DMS79 treated with DMSO at 0.1 percent for 48 hours (cell line): Measurements from ENCODE around the gene COL26A1.
"Not testable (repeated sequence)": the region's sequence is repeated elsewhere in the genome, so short reads cannot be mapped to it uniquely, and the experiment has no call there.

ENCODE experiments used
- DNase-seq: peaks from one replicate; lab custom pipeline; 2025; lab: John Stamatoyannopoulos, UW

Gene COL26A1

DNA sequence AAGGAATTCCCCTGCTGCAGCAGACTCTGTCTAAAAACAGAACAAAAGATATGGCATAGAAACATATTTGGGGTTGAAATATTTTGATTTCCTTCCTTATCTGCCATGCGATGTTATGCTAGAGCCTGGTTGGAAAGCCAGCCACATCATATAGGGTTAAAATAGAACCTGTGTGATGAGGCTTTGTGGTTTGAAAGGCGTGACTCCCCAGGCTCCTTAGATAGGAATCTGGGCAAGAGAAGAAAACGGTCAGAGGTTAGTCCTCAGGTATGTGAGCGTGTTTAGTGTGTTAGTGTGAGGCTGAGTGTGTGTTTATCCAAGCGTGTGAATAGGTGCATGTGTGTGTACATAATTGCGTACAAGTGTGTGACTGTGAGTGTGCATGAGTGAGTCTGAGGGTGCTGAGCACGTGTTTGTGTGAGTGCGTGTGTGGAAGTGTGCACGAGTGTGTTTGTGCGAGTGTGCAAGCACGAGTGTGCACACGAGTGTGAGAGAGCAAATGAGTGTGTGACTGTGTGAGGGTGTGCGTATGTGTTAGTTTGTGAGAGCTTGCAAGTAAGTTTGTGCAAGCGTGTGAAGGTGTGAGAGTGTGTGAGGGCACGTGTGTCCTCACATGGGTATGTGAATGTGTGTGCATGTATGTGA, 79.9 kb downstream of the COL26A1 start:
- DNase-seq = no peak

DNA sequence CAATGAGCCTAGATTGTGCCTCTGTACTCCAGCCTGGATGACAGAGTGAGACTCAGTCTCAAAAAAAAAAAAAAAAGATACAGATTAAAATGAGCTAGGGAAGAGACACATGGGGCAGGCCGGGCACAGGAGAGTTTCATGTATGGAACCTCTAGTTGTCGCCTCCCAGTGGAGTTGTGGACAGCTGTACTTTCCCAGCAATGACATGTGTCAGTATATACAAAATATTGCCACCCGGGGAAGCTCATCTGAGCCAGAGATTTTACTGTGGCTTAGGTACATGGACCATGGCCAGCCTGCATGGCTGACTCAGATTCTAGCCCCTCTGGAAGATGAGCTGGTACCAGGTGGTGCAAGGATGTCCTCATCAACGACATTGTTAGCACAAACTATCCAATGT, 87.4 kb downstream of the COL26A1 start:
- DNase-seq = no peak

DNA sequence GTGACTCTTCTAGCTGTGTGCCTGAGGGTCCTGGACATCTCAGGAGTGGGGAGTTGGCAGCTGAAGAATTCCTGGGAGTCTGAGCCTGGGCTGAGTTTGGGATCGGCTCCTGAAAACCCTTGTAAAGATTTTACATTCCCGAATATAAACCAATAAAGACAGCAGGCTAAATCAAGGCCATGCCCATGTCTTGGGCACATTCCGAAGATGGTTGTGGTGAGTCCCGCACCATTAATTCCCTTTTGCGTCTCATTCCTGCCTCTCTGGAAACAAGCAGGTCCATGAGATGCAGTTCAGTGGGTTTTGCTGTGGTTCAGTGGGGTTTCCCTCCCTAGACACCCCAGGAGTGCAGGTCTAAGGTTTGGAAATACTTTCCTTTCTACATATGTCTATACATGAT, 90.9 kb downstream of the COL26A1 start:
- DNase-seq = no peak

DNA sequence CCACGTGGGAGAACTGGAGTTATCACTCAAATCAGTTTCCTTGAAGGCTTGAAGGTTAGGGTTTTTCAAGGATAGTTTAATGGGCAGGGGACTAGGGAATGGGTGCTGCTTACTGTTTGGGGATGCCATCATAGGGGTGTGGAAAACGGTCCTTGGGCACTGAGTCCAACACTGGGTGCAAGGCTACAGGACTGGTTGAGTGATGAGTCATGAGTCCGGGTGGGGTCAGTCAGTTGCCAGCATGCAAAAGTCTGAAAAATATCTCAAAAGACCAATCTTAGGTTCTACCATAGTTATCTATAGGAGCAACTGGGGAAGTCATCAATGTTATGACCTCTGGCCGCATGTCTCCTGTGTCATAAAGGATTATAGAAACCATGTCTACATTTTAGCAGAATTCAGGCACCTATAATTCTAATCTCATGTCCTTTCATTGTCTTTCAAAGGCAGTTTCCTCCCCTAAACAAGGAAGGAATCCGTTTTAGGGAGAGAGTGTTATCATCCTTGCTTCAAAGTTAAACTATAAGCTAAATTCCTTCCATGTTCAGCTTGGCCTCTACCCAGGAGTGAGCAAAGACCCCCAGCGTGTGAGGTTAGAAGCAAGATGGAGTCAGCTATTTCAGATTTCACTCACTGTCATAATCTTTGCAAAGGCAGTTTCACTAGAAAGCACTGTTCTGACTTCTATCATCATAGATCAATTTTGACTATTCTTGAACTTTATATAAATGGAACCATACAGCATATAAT, 94.5 kb downstream of the COL26A1 start:
- no peak for DNase-seq

DNA sequence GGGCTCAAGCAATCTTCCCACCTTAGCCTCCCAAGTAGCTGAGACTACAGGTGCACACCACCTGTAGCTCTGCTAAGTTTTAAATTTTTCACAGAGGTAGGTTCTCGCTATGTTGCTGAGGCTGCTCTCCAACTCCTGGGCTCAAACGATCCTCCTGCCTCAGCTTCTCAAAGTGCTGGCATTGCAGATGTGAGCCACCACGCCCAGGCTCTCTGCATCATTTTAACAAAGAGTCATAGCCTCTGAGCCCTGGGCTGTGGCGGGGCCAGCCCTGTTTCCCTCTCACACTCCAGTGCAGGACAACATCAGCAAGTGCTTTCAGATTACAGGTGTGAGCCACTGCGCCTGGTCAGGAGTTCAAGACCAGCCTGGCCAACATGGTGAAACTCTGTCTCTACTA, 102.5 kb downstream of the COL26A1 start:
- no peak for DNase-seq

DNA sequence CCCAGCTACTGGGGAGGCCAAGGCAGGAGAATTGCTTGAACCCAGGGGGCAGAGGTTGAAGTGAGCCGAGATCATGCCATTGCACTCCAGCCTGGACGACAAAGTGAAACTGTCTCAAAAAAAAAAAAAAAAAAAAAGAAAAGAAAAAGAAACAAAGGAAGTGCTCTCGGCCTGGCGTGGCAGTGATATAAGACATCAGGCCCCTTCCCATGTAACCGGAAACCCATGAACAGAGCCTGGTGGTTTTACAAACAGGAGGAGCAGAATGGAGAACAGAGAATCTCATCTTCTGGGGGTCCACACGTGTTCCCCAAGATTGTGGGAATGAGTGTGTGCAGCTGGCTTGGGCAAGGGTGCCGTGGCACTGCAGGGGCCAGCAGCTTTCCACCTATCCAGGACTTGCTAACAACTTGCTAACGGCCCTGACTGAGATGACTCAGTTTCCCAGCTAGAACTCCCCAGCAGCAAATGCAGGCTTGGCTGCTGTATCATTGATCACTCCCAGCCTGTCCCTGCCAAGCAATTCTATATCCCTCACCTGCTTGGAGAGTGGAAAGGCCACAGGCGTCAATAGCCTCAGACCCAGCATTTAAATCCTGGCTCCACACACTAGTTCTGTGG, 103.0 kb downstream of the COL26A1 start:
- no peak for DNase-seq

DNA sequence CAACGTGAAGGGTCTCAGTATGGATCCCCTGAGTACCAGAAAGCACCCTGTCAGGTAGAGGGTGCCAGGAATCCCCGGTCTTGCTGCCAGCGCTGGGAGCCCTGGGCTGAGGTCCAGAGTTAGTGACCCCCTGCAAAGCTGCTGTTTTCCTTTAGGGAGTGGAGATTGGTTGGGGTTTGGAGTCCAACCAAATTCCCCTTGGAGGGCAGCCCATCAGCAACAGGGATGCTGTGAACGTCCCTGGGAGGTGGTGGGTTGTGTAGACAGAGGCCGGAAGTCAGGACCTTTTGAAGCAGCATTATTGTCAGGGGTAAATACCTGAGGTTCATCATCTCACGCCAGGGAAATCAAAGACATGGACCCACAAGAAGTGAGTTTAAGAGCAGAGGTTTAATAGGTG, 104.2 kb downstream of the COL26A1 start:
- no peak for DNase-seq

DNA sequence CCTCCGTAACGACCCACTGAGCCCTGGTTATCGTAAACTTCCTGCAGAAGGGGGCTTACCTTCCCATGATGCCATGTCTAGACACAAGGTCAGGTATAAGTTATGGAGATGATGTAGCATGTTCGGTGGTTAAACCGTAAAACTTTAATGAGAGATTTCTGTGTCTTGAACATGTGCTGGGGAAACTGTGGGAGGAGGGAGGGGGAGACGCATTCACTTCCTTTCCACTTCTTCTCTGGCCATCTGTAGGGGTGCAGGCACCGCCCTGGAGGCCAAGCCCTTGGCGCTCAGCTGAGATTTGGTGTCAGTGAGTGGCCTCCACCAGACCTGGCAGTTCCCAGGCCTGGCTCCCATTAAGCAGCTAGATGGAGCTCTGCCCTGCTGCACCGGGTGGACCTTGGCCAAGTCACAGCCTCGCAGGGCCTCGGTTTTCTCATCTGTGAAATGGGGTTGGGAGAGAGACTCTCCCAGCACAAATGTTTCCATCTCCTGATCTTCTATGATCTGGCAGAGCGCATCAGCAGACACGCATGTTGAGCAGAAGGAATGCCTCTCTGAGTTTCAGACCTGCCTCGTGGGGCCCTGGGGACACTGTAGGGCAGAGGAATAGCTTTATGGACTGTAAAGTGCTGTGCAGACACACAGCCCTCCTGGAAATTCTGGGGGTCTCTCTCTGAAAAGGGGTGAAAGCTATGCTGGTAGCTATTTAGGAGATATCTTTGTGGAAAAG, 106.0 kb downstream of the COL26A1 start:
- no peak for DNase-seq

DNA sequence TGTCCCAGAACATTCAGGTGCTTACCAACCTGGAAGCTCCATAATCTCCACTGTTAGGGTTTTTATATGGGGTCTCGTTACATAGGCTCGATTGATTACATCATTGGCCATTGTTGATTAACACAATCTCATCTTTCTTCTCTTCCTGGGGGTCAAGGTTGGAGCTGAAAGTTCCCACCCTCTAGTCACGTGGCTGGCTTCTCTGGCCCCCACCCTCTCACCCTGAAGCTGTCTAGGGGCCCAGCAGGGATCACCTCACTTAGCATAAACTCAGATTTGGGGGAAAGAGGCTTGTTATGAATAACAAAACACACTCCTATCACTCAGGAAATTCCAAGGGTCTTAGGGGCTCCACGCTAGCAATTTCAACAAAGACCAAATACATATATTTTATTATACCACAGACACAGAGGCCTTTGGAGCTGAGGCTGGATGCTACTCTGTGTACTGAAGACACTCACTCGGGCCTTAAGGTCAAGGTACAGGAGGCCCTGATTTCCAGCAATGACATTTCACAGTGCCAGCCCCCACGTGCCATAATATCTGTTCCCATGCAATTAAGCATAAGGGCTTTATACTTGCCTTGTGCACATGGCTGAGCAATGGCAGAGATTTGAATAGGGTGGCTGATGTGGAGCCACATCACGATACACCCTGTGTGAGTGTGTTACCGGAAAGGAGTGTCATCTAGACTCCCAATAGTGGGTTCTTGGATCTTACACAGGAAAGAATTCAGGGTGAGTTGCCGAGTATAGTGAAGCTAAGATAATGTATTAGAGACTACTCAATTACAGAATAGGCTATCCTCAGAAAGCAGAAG, 108.2 kb downstream of the COL26A1 start:
- no peak for DNase-seq

DNA sequence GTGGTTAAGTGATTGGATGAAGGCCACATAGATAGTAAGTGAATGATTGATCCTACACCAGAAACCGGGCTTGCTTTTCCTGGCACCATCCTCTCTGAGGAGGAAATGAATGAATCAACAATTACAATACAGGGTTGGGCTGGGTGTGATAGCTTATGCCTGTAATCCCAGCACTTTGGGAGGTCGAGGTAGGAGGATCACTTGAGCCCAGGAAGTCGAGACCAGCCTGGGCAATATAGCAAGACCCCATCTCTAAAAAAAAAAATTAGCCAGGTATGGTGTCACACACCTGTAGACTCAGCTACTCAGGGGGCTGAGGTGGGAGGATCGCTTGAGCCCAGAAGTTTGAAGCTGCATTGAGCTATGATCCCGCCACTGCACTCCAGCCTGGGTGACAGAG, 111.5 kb downstream of the COL26A1 start:
- no peak for DNase-seq

DNA sequence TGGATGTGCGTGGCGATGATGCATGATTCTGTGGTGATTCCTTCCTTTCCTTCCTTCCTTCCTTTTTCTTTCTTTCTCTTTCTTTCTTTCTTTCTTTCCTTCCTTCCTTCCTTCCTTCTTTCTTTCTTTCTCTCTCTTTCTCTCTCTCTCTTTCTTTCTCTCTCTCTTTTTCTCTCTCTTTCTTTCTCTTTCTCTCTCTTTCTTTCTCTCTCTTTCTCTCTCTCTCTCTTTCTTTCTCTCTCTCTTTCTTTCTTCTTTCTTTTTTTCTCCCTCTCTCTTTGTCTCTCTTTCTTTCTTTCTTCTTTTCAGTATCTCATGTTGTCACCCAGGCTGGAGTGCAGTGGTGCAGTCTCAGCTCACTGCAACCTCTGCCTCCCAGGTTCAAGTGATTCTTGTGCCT, 113.0 kb downstream of the COL26A1 start:
- DNase-seq = not testable (repeated sequence)

DNA sequence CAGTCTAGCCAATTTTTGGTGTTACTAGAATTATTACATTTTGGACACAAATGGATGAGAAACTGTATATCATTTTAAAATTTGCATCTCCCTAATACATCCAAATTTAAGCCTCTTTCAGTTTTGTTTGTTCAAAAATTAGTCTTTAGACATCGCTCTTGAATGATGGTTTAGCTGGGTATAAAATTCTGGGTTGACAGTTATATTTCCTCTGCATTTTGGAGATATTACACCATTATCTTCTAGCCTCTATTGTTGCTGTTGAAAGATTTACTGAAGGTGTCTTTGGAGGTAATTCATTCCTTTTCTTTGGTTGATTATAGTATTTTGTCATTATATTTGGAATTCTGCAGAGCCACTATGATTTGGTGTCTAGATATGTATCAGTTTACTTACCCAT, 116.5 kb downstream of the COL26A1 start:
- DNase-seq = no peak

DNA sequence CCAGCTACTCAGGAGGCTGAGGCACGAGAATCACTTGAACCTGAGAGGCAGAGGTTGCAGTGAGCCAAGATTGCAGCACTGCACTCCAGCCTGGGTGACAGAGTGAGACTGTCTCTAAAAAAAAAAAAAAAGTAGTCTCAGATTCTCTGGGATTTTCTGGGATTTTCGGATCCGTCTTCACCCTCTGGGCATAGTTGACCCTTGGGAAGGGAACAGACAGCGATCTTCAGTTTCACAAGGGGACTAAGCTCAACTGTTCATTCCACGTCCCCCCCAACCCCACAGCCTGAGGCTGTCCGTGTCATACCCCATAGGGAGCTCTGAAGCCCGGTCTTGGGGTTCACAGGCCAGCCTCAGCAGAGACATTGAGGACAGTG, 123.4 kb downstream of the COL26A1 start:
- not testable (repeated sequence) for DNase-seq

DNA sequence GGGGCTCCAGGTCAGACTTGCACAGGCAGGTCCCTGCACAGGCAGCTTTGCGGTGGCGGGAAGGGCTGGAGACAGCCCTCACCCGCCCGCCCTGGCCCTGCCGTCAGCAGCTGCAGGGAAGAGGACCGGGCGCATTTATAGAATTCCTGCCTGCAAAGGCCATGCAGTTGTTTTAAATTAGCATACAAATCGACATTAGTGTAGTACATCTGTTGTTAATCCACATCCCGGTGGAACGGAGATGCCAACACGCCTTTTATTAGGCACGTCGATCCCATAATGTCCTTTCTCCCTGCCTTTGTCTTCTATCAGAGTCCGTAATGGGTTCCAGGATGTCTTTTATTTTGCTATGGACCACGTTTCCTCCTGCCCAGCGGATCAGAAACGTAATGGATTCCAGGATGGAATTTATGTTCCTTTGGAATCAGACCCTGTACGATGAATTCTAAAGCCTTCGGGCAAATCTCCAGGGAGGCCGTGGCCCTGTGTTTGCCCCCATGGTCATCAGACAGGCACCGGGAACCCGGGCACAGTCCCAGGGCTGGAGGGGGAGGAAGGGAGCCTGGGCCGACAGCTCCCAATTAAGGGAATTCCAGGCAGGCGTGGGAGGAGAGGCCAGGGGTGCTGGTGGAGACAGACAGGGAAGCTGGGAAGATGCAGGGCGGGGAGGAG, 123.9 kb downstream of the COL26A1 start:
- no peak for DNase-seq

DNA sequence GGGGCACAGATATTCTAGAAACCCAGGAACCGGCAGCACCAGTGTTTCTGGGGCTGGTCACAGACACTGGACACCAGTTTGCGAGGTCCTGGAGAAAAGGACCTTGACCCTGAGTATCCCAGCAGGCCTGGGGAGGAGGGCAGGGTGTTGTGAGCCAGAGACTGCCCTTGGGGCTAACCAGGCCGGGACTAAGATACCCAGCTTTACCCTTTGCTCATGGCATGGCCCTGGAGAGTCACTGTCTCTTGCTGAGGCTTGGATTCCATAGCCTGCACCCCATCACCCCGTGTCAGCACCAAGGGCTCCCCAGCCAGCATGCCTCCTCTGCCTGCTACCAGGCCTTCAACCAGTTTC, 124.4 kb downstream of the COL26A1 start:
- DNase-seq = no peak

DNA sequence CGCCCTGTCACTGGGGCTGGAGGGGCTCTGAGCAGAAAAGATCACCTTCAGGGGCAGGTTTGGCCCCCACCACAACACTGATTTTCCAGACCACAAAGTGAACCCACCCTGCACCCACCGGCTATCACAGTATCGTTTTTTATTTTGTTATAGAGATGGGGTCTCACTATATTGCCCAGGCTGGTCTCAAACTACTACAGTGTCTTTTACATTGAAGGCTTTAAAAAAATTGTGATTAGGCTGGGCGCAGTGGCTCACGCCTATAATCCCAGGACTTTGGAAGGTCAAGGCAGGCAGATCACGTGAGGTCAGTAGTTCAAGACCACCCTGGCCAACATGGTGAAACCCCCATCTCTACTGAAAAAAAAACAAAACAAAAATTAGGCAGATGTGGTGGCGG, 125.1 kb downstream of the COL26A1 start:
- no peak for DNase-seq

DNA sequence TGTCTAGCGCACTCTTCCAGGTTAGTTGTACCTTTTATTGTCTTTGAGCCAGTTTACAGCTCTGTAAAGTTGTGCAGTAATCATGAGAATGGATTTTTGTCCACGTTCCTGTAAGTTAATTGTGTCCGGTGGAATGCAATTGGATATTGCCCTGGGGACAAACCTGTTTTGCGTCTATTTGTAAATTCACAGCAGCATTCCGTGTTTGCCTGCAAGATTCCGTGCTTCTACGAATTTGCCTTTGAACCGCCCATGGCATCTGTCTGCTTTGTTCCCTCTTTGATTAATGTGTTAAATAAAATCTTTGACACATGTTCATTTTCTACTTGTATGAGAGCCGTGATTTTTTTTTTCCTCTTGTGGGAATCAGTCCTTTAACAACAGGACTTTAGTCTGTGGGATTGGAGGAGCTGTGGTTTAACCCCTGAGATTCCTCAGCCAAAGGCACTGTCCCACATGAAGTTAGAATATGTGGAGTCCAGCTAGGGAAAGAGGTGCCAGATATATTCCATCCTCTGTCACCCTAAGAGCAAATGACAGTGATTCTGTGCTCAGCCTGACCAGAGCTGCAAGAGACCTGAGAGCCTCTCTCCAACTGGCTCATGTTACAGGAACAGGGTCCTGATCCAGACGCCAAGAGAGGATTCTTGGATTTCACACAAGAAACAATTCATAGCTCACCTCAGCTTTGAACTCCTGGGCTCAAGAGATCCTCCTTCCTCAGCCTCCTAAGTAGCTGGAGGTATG, 126.3 kb downstream of the COL26A1 start:
- no peak for DNase-seq

DNA sequence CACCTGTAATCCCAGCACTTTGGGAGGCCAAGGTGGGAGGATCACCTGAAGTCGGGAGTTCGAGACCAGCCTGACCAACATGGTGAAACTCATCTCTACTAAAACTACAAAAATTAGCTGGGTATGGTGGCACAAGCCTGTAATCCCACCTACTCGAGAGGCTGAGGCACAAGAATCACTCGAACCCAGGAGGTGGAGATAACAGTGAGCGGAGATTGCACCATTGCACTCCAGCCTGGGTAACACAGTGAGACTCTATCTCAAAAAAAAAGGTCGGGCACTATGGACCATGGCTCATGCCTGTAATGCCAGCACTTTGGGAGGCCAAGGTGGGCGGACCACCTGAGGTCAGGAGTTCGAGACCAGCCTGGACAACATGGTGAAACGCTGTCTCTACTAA, 127.8 kb downstream of the COL26A1 start:
- not testable (repeated sequence) for DNase-seq

DNA sequence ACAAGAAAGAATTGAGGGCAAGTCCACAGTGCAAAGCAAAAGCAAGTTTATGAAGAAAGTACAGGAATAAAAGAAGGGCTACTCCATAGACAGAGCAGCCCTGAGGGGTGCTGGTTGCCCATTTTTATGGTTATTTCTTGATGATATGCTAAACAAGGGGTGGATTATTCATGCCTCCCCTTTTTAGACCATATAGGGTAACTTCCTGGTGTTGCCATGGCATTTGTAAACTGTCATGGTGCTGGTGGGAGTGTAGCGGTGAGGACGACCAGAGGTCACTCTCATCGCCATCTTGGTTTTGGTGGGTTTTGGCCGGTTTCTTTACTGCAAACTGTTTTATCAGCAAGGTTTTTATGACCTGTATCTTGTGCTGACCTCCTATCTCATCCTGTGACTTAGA, 128.8 kb downstream of the COL26A1 start:
- not testable (repeated sequence) for DNase-seq

DNA sequence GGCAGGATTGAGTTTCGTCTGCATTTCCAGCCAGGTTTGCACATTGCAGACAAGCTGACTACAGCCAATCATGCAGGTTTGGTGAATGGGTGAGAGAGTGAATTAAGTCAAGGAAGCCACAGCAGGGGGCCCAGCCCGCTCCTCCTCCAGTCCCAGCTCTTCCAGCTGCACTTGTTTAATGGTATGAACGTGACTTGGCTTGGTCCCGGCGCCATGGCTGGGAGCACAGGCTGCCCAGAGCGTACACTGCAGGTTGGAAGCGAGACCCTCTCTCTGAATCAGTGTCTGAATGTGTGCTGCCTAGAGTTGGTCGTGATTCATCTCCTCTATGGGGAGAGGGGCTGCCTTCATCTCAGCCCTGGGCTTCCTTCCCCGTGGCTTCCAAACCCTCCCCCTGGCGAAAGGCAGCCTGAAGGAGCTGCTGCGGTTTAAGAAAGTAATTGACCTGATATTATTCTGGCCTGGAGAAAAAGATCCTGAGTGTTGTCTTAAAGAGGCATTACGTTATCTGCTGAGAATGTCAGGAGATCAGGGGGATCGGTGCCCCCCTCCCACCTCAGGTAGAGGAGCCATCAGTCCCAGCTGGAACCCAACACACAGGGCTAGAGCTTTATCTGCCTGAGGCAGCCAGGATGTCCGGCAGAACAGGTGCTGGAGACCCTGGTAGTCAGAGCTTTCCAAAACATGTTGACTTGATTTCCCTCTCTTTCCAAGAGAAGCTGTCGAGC, 132.1 kb downstream of the COL26A1 start:
- DNase-seq = no peak
